Esophagus (tissue), 2 donors: ENCODE data around the gene TLE1. TPM values are rescaled to one million over a fixed set of nuclear protein-coding genes. Genes with fewer than 3 reads are reported as not detected.

ENCODE experiments used
- H3K27ac ChIP-seq, 2 donors: one replicate each; pipeline ENCODE4 v1.5.1; 2013; ENCODE audit warnings: low read depth in 2 of 2, mild to moderate bottlenecking in 2 of 2, inconsistent platforms in 1 of 2, low read length in 1 of 2, moderate library complexity in 1 of 2
- H3K27me3 ChIP-seq, 2 donors: one replicate each; pipeline ENCODE4 v1.6.1; 2013; ENCODE audit warnings: low read length in 2 of 2, control low read depth in 1 of 2, mild to moderate bottlenecking in 1 of 2; ENCODE audit not compliant: insufficient read depth in 2 of 2, control insufficient read depth in 1 of 2
- H3K36me3 ChIP-seq, 2 donors: one replicate each; pipeline ENCODE4 v1.6.1; 2013; ENCODE audit warnings: low read length in 1 of 2; ENCODE audit not compliant: control insufficient read depth in 2 of 2, insufficient read depth in 2 of 2
- H3K4me1 ChIP-seq, 2 donors: one replicate each; pipeline ENCODE4 v1.6.1; 2013; ENCODE audit warnings: low read length in 1 of 2; ENCODE audit not compliant: control insufficient read depth in 2 of 2, insufficient read depth in 2 of 2
- H3K4me3 ChIP-seq, 2 donors: one replicate each; pipeline ENCODE4 v1.5.1; 2013; ENCODE audit warnings: low read length in 2 of 2, mild to moderate bottlenecking in 2 of 2, low read depth in 1 of 2, moderate library complexity in 1 of 2
- H3K9me3 ChIP-seq, 2 donors: one replicate each; pipeline ENCODE4 v1.6.1; 2013; ENCODE audit warnings: mild to moderate bottlenecking in 2 of 2, low read depth in 1 of 2, low read length in 1 of 2, moderate library complexity in 1 of 2; ENCODE audit not compliant: control insufficient read depth in 2 of 2, insufficient read depth in 1 of 2
- WGBS, 2 donors: extraction: QIAGEN DNeasy Blood & Tissue Kit; methylation state at CpG; one replicate each; pipeline ENCODE4 v1.1.7; 2013; 5-methylcytosine and 5-hydroxymethylcytosine counted together
- polyA plus RNA-seq, 2 donors: library from polyadenylated mRNA; stranded (reverse); fragments of 200-250 nt; gene quantifications; one replicate each; pipeline ENCODE4 v1.2.3, GENCODE V29; 2013
- donor health status: healthy with polysubstance abuse.
- donor health status: Bipolar disorder and iron deficiency.

The TLE1 gene
- polyA plus RNA-seq, 2 donors = 11.1 to 14.7 TPM

GRCh38 chr9:81549500-81550206 lies 139.7 kb downstream of the TLE1 start:
- Histone ChIP-seq H3K27ac (no peak overlapping the region), H3K4me1 (no peaks in the 10 kb centered on the region), H3K27me3 (no peaks in the 10 kb centered on the region), H3K9me3 (no peaks in the 10 kb centered on the region), H3K4me3 (no peak overlapping the region), H3K36me3 (no peaks in the 10 kb centered on the region)
- WGBS, 2 donors = 45 to 53% methylated on average over 6 of the region's 6 CpGs

GRCh38 chr9:81548911-81549310 lies 140.4 kb downstream of the TLE1 start:
- Histone ChIP-seq H3K27me3 (no peaks in the 10 kb centered on the region), H3K4me1 (no peaks in the 10 kb centered on the region), H3K36me3 (no peaks in the 10 kb centered on the region), H3K9me3 (no peaks in the 10 kb centered on the region), H3K4me3 (no peak overlapping the region), H3K27ac (no peak overlapping the region)
- 63 to 81% methylated on average over 2 of the region's 2 CpGs for WGBS, 2 donors

DNA sequence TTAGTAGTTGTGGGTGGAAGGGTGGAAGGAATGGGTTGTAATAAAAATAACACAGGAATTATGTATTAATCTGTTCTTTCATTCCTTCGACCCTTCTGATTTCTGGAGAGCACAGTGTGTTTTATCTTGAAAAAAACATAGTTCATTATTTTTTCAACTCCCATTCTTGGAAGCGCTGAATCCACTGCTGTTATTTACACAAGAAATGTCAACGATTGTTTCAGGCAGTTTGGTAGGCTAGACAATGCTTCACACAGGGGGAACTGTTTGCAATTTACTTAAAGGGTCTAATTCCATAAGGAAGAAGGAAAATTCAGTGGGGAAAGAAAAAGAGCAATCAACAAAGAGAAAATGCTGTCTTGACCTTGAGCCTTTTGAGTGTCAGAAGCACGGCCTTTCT lies 142.9 kb downstream of the TLE1 start:
- 37 to 44% methylated on average over 4 of the region's 4 CpGs for WGBS, 2 donors
- H3K36me3 ChIP-seq = no peaks in the 10 kb centered on the region
- H3K27ac ChIP-seq = no peak overlapping the region
- H3K4me1 ChIP-seq = no peaks in the 10 kb centered on the region
- no peaks in the 10 kb centered on the region for H3K27me3 ChIP-seq
- H3K9me3 ChIP-seq = no peaks in the 10 kb centered on the region
- no peak overlapping the region for H3K4me3 ChIP-seq

- no peaks in the 10 kb centered on the region for H3K4me1 ChIP-seq
- no peak overlapping the region for H3K27ac ChIP-seq
- no peaks in the 10 kb centered on the region for H3K27me3 ChIP-seq
- no peak overlapping the region for H3K4me3 ChIP-seq
- WGBS, 2 donors = 91 to 100% methylated on average over 1 of the region's 1 CpG
- H3K36me3 ChIP-seq = no peaks in the 10 kb centered on the region
- no peaks in the 10 kb centered on the region for H3K9me3 ChIP-seq
Measured at GRCh38 chr9:81543695-81544094, 145.7 kb downstream of the TLE1 start.

GRCh38 chr9:81542118-81542889 lies 147.0 kb downstream of the TLE1 start:
- H3K4me3 ChIP-seq = no peak overlapping the region
- no peaks in the 10 kb centered on the region for H3K9me3 ChIP-seq
- peaks cover 0 to 4% of the 10 kb centered on the region in 2 donors for H3K27me3 ChIP-seq
- no peaks in the 10 kb centered on the region for H3K36me3 ChIP-seq
- 68 to 74% methylated on average over 6 of the region's 6 CpGs for WGBS, 2 donors
- H3K4me1 ChIP-seq = no peaks in the 10 kb centered on the region
- H3K27ac ChIP-seq = no peak overlapping the region

GRCh38 chr9:81540142-81540710 lies 149.1 kb downstream of the TLE1 start:
- no peaks in the 10 kb centered on the region for H3K36me3 ChIP-seq
- no peaks in the 10 kb centered on the region for H3K9me3 ChIP-seq
- H3K27me3 ChIP-seq = peaks cover 0 to 4% of the 10 kb centered on the region in 2 donors
- WGBS, 2 donors = 83 to 89% methylated on average over 8 of the region's 8 CpGs
- no peaks in the 10 kb centered on the region for H3K4me1 ChIP-seq
- H3K4me3 ChIP-seq = no peak overlapping the region
- no peak overlapping the region for H3K27ac ChIP-seq

DNA sequence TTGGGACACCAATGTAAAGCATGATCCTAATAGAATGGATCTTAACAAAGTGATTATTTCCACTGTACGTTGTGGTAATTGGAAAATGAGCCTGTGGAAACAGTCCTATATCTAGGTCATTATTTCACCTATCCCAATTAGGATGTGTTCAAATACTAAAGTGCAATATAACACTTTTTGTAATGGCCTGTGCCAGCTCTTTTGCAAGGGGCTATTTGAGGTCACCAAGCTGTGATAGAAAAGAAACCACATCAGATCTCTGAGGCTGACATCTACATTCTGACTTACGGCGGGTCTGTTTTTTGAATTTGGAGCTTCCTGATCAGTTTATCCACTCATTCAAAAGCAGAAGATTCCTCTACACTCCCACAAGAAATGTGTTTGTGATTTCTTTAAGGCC lies 150.0 kb downstream of the TLE1 start:
- H3K4me3 ChIP-seq = no peak overlapping the region
- no peaks in the 10 kb centered on the region for H3K9me3 ChIP-seq
- no peaks in the 10 kb centered on the region for H3K36me3 ChIP-seq
- H3K27ac ChIP-seq = no peak overlapping the region
- no peaks in the 10 kb centered on the region for H3K4me1 ChIP-seq
- WGBS, 2 donors = 90 to 96% methylated on average over 3 of the region's 3 CpGs
- peaks cover 0 to 4% of the 10 kb centered on the region in 2 donors for H3K27me3 ChIP-seq

- Histone ChIP-seq H3K27me3 (peaks cover 0 to 4% of the 10 kb centered on the region in 2 donors), H3K4me1 (no peaks in the 10 kb centered on the region), H3K36me3 (no peaks in the 10 kb centered on the region), H3K4me3 (no peak overlapping the region), H3K27ac (no peak overlapping the region), H3K9me3 (no peaks in the 10 kb centered on the region)
- WGBS, 2 donors = 83 to 92% methylated on average over 6 of the region's 6 CpGs
Measured at GRCh38 chr9:81538890-81539289, 150.5 kb downstream of the TLE1 start.

DNA sequence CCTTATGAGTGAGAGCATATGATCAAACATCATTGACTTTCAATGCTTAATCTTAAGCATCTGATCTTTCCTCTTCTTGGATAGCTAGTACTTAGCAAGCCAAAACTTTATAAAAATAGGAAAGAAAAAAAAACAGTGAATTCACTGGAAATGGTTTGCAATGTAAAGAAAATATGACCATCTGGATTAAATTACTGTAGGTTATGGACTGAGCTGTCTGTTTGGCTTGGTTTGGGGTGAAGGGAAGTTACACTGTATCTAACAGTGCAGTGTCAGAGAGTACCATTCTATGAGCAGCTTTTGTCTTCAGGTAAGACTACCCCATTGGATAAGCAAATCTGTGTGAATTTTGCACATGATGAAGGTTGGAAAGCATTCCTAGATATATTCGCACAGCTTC lies 151.4 kb downstream of the TLE1 start:
- peaks cover 0 to 4% of the 10 kb centered on the region in 2 donors for H3K27me3 ChIP-seq
- no peak overlapping the region for H3K4me3 ChIP-seq
- no peaks in the 10 kb centered on the region for H3K36me3 ChIP-seq
- no peak overlapping the region for H3K27ac ChIP-seq
- no peaks in the 10 kb centered on the region for H3K9me3 ChIP-seq
- 92 to 100% methylated on average over 1 of the region's 1 CpG for WGBS, 2 donors
- H3K4me1 ChIP-seq = no peaks in the 10 kb centered on the region
